ENCODE results near the gene SPN. TPM values are rescaled to one million over a fixed set of nuclear protein-coding genes. Genes with fewer than 3 reads are reported as not detected.

The SPN gene
- total RNA-seq, 1 experiment from 2014 or later = 0.17 TPM

- BruUV-seq (replicated peaks) = no TSS peak
- H3K9me3 ChIP-seq (ENCODE audit: insufficient read depth, low read depth) = no peaks in the 10 kb centered on the region; the same call in 1 of the 2 replicates
- no peaks in the 10 kb centered on the region for H3K9me2 ChIP-seq (ENCODE audit: insufficient read depth)
- no peak for DNase-seq
- intact Hi-C loops (cut with micrococcal nuclease; ENCODE audit: unreplicated experiment) = no loop called here
- TF ChIP-seq EZH2 (IDR thresholded peaks at IDR 0.05; ENCODE audit: low read depth) (no peak), CTCF (conservative IDR thresholded peaks at IDR 0.05) (no peak)
- H3K27ac ChIP-seq = no peak overlapping the region
- H3K4me1 ChIP-seq (replicated peaks; ENCODE audit: insufficient read depth) = peaks cover 7% of the 10 kb centered on the region; the same call in 1 of the 2 replicates
- CTCF ChIA-PET = no interaction called here
- no peak overlapping the region for H3K4me2 ChIP-seq
- H4K20me1 ChIP-seq (ENCODE audit: insufficient read depth) = peaks cover 24% of the 10 kb centered on the region
- peaks cover 44% of the 10 kb centered on the region for H3F3A ChIP-seq (ENCODE audit: insufficient read depth, low read depth)
- no peak overlapping the region for H2AFZ ChIP-seq
- no peak overlapping the region for H3K4me3 ChIP-seq
- no peaks in the 10 kb centered on the region for H3K79me2 ChIP-seq (ENCODE audit: low read depth)
- no peaks in the 10 kb centered on the region for H3K27me3 ChIP-seq (ENCODE audit: insufficient read depth, low read depth)
- peaks cover 10% of the 10 kb centered on the region; the same call in 1 of the 2 replicates for H3K36me3 ChIP-seq (ENCODE audit: low read depth)
- POLR2A ChIA-PET (ENCODE audit: unreplicated experiment) = interaction anchor here (0.6 kb wide), 3 partner anchors 12 to 367 kb away, joined by 3 to 6 read pairs (median 4); partner anchors contain the start of gene ALDOA
These were observed 35.7 kb downstream of the SPN start for GRCh38 chr16:29698484-29699323.

DNA sequence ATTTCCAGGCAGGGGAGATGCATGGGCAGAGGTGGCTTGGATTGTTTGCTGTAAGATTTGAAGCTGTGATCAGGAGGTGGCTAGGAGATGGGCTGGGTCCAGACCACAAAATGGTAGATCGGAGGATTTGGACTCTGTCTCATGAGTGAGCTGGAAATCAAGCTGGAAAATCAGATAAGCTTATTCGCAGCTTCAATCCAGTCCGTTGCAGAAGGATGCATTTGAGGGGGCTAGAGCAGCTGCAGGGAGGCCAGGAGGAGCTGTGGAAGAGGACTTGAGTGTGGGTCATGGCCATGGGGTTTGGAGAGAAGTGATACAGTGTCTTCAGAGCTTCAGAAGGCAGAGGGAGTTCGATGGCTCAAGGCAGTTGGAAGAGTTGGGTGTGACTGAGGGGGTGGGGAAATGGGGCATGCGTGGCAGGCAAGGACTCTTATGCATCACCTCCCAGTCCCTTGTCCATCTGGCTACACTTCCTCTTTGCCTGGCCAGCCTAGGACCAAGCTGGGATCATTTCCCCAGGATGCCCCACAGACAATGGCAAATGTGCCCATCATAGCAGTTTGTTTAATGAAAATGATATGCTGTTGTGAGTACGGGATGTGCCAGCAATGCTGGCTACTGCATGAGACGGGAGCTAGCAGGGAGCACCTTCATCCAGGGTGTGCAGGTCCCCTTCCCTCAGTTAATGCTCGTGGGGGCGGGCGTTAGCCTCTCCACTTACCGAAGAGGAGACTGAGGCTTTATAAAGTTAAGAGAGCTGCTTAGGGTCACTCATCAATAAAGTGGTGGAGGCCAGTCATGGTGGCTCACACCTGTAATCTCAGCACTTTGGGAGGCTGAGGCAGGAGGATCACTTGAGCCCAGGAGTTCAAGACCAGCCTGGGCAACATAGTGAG lies 36.5 kb downstream of the SPN start:
- POLR2A ChIA-PET (ENCODE audit: unreplicated experiment) = interaction anchor here (0.5 to 0.6 kb wide), 8 partner anchors 11 to 366 kb away, joined by 3 to 18 read pairs (median 6); partner anchors contain the start of genes ALDOA and PAGR1
- no peak overlapping the region for H2AFZ ChIP-seq

More for the DNA sequence above, 36.5 kb downstream of the SPN start:
- no peak for TF ChIP-seq EZH2 (IDR thresholded peaks at IDR 0.05; ENCODE audit: low read depth)
- no peak for TF ChIP-seq CTCF (conservative IDR thresholded peaks at IDR 0.05)
- H3K9me2 ChIP-seq (ENCODE audit: insufficient read depth) = no peaks in the 10 kb centered on the region
- no peak overlapping the region for H3K4me2 ChIP-seq
- H3K9me3 ChIP-seq (ENCODE audit: insufficient read depth, low read depth) = no peaks in the 10 kb centered on the region; the same call in 1 of the 2 replicates
- H3K79me2 ChIP-seq (ENCODE audit: low read depth) = no peaks in the 10 kb centered on the region
- CTCF ChIA-PET = interaction anchor here (0.6 to 1.7 kb wide), 8 partner anchors 30 to 357 kb away, joined by 3 to 11 read pairs (median 4); partner anchors contain the start of gene PAGR1
- intact Hi-C loops (cut with micrococcal nuclease; ENCODE audit: unreplicated experiment) = loop anchor here (1.0 to 10.0 kb wide), 6 partner anchors 55 to 322 kb away; partner anchors contain the start of genes CDIPT and KIF22
- peaks cover 42% of the 10 kb centered on the region for H3F3A ChIP-seq (ENCODE audit: insufficient read depth, low read depth)
- peaks cover 10% of the 10 kb centered on the region; the same call in 1 of the 2 replicates for H3K36me3 ChIP-seq (ENCODE audit: low read depth)
- BruUV-seq (replicated peaks) = no TSS peak
- no peak overlapping the region for H3K27ac ChIP-seq
- no peak overlapping the region for H3K4me3 ChIP-seq
- no peaks in the 10 kb centered on the region for H3K27me3 ChIP-seq (ENCODE audit: insufficient read depth, low read depth)
- peaks cover 7% of the 10 kb centered on the region; the same call in 1 of the 2 replicates for H3K4me1 ChIP-seq (replicated peaks; ENCODE audit: insufficient read depth)
- peaks cover 15% of the 10 kb centered on the region for H4K20me1 ChIP-seq (ENCODE audit: insufficient read depth)
- peak in 1 of 2 experiments; percentile 35 for DNase-seq
